ENCODE data around the gene HIC2. TPM values are rescaled to one million over a fixed set of nuclear protein-coding genes. Genes with fewer than 3 reads are reported as not detected.

HIC2 gene
- total RNA-seq, 1 experiment from 2014 or later, result 6.7 TPM

DNA sequence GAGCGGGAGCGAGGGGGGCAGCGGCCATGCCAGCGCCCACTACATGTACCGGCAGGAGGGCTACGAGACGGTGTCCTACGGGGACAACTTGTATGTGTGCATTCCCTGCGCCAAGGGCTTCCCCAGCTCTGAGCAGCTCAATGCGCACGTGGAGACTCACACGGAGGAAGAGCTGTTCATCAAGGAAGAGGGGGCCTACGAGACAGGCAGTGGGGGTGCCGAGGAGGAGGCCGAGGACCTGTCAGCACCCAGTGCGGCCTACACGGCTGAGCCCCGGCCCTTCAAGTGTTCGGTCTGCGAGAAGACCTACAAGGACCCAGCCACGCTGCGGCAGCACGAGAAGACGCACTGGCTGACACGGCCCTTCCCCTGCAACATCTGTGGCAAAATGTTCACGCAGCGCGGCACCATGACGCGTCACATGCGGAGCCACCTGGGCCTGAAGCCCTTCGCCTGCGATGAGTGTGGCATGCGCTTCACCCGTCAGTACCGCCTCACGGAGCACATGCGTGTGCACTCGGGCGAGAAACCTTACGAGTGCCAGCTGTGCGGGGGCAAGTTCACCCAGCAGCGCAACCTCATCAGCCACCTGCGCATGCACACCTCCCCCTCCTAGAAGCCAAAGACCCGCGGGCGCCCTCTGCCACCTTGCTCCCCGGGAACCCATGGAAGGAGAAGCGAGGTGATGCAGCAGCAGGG lies 29.1 kb downstream of the HIC2 start:
- ChIA-PET CTCF (no interaction called here), RAD21 (ENCODE audit: low non-redundant PET in 1 of 2, low total read pairs in 2 of 2, uncharacterized antibody in 2 of 2, unreplicated experiment in 2 of 2) (no interaction called here), POLR2A (no interaction called here)

More for the DNA sequence above, 29.1 kb downstream of the HIC2 start:
- H3K27me3 ChIP-seq (ENCODE audit: insufficient read depth, low read length), result no peaks in the 10 kb centered on the region
- no peak overlapping the region for H3K27ac ChIP-seq (ENCODE audit: low read depth, low read length)
- TF ChIP-seq CEBPB (IDR thresholded peaks at IDR 0.05; ENCODE audit: low read depth) (no peak), POLR2A (IDR thresholded peaks at IDR 0.05; ENCODE audit: borderline replicate concordance, extremely low read depth, insufficient read depth, insufficient read length) (no peak), SIN3A (IDR thresholded peaks at IDR 0.05; ENCODE audit: low read depth) (no peak), POLR2AphosphoS5 (IDR thresholded peaks at IDR 0.05; ENCODE audit: low read depth, low read length) (no peak), ZBTB33 (IDR thresholded peaks at IDR 0.05; ENCODE audit: extremely low read depth, insufficient replicate concordance, low read length) (no peak), EGR1 (IDR thresholded peaks at IDR 0.05; ENCODE audit: low read depth) (no peak), SRF (IDR thresholded peaks at IDR 0.05; ENCODE audit: low read depth) (no peak), FOSL1 (IDR thresholded peaks at IDR 0.05; ENCODE audit: low read depth) (no peak), ZFX (IDR thresholded peaks at IDR 0.05) (no peak), TCF7L2 (IDR thresholded peaks at IDR 0.05; ENCODE audit: borderline replicate concordance, extremely low read depth, insufficient read depth, insufficient read length) (no peak), ELF1 (IDR thresholded peaks at IDR 0.05; ENCODE audit: borderline replicate concordance, low read depth) (no peak), EZH2phosphoT487 (IDR thresholded peaks at IDR 0.05; ENCODE audit: borderline replicate concordance) (no peak), ATF3 (IDR thresholded peaks at IDR 0.05) (no peak)
- TF ChIP-seq, protein P1, sequence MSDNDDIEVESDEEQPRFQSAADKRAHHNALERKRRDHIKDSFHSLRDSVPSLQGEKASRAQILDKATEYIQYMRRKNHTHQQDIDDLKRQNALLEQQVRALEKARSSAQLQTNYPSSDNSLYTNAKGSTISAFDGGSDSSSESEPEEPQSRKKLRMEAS (IDR thresholded peaks at IDR 0.05), result no peak
- TF ChIP-seq, protein P2, sequence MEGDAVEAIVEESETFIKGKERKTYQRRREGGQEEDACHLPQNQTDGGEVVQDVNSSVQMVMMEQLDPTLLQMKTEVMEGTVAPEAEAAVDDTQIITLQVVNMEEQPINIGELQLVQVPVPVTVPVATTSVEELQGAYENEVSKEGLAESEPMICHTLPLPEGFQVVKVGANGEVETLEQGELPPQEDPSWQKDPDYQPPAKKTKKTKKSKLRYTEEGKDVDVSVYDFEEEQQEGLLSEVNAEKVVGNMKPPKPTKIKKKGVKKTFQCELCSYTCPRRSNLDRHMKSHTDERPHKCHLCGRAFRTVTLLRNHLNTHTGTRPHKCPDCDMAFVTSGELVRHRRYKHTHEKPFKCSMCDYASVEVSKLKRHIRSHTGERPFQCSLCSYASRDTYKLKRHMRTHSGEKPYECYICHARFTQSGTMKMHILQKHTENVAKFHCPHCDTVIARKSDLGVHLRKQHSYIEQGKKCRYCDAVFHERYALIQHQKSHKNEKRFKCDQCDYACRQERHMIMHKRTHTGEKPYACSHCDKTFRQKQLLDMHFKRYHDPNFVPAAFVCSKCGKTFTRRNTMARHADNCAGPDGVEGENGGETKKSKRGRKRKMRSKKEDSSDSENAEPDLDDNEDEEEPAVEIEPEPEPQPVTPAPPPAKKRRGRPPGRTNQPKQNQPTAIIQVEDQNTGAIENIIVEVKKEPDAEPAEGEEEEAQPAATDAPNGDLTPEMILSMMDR (IDR thresholded peaks at IDR 0.05 in 2 of 3, conservative IDR thresholded peaks at IDR 0.05 in 1 of 3; ENCODE audit: borderline replicate concordance in 1 of 3, insufficient read depth in 1 of 3, low read depth in 2 of 3, low read length in 2 of 3), result no peak
- no peak overlapping the region for H3K4me2 ChIP-seq (ENCODE audit: low read length)
- no peak for ATAC-seq
- no peaks in the 10 kb centered on the region; the same call in 1 of the 2 replicates for H3K79me2 ChIP-seq (ENCODE audit: insufficient read depth, low read length)
- no peaks in the 10 kb centered on the region for H3K9me2 ChIP-seq (ENCODE audit: insufficient read depth)
- H4K20me1 ChIP-seq (ENCODE audit: insufficient read depth), result no peaks in the 10 kb centered on the region
- no TSS peak for BruUV-seq (replicated peaks)
- H3K9ac ChIP-seq (ENCODE audit: low read length), result no peak overlapping the region
- DNase-seq (ENCODE audit: low read depth, low spot score), result no peak
- H3K4me1 ChIP-seq (ENCODE audit: control insufficient read depth in 1 of 2, insufficient read depth in 2 of 2, low read length in 2 of 2), result no peaks in the 10 kb centered on the region
- peaks cover 4 to 7% of the 10 kb centered on the region in 2 experiments; a peak in 2 of 4 replicates for H3K36me3 ChIP-seq (ENCODE audit: control insufficient read depth in 1 of 2, insufficient read depth in 2 of 2, low read length in 2 of 2)
- intact Hi-C loops (cut with micrococcal nuclease), result no loop called here
- H3K4me3 ChIP-seq (replicated peaks in 1 of 2; ENCODE audit: low read depth in 1 of 2, low read length in 2 of 2), result no peak overlapping the region
- no peaks in the 10 kb centered on the region for H3K9me3 ChIP-seq (ENCODE audit: control insufficient read depth in 1 of 2, insufficient read depth in 1 of 2, low read depth in 1 of 2, low read length in 2 of 2)
- no peak overlapping the region for H2AFZ ChIP-seq (ENCODE audit: low read depth, low read length, poor library complexity, severe bottlenecking)

Data from HCT116 (cell line).